HL-60/S4 treated with phorbol 12-myristate 13-acetate at 8.2 ng/mL for 4 days and 3 days (cell line): Measurements from ENCODE around the gene AQP2.

Source experiments
- in situ Hi-C: fragments of 300-500 bp; cut with MboI; formaldehyde crosslinking; loops from 2 replicates; pipeline ENCODE4 v1.15.0; 2022; ENCODE audit warnings: low sequenced_read_pairs

Gene AQP2

GRCh38 chr12:49950273-49951251, at the start of gene AQP2:
TSS of gene AQP2 (plus strand) at chr12:49950737. CDS start at chr12:49950831, 94 bp downstream.
- in situ Hi-C loops = loop anchor here (25.0 kb wide), 1 partner anchor 237 kb away; no protein-coding TSS in a partner anchor

- in situ Hi-C loops = no loop called here
Observed at GRCh38 chr12:49901026-49901425, 49.5 kb upstream of the AQP2 start.

- in situ Hi-C loops = no loop called here
Observed at GRCh38 chr12:49901986-49902385, 48.6 kb upstream of the AQP2 start.

DNA sequence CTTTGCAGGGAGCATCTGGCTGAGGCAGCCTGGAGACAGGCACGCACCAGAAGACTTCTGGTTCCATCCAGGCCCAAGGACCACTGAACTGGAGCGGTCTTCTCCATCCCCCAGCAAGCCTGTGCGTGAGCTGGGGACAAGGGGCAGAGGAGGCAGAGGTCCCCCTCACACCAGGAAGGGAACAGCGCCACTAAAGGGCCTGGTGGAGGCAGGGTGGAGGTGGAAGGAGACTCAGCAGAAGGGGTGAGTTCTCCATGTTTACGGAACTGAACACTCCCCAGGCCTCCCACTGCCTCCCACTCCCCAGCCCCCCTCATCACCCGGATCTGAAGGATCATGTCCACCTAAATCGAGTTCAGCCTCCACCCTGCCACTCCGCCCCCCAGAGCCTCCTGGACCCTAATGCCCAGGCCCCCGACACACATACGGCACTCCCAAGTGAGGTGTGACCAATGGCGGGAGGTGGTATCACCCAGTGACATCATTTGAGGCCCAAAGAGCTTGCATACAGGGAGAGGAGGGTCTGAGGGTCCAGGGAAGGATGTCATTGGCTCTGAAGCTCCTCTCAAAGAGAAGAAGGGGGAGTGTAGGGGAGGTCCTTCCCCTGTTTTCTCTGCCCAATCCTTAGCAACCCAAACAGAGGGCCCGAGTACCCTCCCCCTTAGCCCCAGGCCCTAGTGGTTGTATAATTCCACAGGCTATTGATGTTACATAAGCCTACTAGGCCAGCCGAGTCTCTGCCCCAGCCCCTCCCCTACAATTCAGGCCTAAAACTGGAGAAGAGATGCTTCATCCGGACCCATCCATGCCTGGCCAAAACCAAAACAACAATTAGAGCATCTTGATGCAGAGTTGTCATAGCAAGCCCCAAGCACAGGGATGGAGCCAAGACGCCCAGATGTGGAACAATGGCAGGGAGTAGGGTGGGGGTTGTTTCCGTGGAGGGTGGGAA, 47.9 kb upstream of the AQP2 start:
- in situ Hi-C loops = no loop called here

DNA sequence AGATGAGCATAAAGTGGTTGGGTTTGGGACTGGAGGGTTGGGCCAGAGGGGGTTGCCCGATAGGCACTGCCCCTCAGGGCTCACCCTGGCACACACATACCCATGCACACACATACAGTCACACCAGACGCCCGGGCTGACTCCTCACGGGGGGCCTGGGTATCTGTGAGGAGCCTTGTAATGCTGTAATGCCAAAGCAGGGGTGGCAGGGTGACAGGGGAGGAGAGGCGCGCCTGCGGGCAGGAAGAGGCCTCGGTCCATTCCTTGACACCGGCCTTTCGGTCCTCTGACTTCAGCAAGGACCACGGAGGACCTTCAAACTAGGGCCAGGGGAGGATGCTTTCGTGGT, 47.2 kb upstream of the AQP2 start:
- in situ Hi-C loops = no loop called here

DNA sequence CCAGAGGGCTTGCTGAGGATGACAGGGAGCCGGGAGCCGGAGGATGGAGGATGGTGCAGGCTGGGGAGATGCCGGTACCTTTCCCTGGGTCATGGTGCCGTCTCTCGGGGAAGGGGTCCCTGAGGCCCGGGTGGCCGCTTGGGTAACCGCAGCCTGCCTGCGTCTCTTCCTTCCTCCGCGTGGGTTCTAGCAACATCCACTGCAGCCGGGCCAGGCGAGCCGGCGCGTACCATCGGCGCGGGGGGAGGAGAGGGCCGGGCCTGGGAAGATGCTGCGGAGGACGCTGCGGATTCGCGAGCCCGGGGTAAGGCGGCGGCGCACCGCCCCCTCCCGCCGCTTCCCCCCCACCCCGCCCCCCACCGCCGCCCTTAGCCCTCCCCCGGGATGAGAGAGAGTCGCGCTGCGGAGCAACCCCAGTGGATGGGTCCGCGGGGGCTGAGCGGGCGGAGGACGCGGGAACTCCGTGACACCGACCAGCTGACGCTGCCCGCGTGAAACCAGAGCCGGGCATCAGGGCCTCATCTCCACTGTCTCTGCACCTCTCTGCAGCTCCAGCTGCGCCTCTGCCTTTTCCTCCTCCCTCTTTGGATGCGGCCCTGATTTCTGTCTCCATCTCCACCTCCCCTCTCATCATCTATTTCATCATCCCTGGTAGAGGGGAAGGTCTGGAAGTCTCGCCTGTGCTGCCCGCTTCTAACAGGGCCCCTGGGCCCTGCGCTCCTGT, 46.7 kb upstream of the AQP2 start, which contains the start of gene FAIM2:
Gene FAIM2 (minus strand): TSS at position 201 of the 724 bp plus-strand sequence. CDS start 108 bp downstream, at position 93.
- in situ Hi-C loops = no loop called here

- in situ Hi-C loops = no loop called here
Observed at GRCh38 chr12:49904601-49905000, 45.9 kb upstream of the AQP2 start.

DNA sequence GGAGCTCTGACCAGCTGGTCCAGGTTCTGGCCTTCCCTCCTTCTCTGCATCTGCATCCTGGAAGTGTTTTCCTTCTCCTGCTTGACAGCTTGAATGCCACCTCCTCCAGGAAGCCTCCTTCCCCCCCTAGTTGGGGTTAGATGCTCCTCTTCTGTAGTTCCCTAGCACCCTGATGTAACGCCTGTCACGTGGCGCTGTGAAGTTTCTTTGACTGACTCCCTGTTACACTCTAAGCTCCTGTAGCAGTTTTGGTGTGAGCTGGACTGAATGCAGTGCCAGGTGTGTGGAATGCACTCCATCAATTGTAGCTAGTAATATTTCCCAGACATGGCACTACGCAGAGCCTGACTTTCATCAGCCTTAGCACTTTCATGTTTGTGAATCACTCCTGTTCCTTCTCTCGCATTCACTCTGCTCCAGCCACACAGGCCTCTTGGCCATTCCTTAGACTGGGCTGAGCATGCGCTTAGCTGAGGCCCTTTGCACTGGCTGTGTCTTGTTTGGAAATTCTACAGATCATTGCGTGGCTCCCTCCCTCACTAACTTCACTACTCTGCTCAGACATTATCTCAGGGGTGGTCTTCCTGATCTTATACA, 44.7 kb upstream of the AQP2 start:
- in situ Hi-C loops = no loop called here

DNA sequence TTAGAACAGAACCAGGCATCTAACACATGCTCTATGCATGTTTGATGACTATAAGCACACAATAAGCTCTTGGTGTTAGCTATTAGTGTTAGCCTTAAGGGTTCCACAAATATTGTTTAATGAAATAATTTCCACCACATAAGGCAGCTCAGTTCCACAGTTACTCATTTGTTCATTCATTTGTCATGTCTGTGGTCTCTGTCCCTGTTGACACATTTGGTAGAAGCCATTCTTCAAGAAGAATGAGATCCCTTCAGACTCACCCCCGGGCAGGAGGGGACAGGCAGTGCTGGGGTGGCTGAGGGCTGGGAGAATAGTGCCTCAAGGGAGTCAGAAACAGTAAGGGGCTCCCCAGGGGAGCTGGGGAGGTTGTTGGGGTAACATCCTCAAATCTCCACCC, 43.2 kb upstream of the AQP2 start:
- in situ Hi-C loops = no loop called here

DNA sequence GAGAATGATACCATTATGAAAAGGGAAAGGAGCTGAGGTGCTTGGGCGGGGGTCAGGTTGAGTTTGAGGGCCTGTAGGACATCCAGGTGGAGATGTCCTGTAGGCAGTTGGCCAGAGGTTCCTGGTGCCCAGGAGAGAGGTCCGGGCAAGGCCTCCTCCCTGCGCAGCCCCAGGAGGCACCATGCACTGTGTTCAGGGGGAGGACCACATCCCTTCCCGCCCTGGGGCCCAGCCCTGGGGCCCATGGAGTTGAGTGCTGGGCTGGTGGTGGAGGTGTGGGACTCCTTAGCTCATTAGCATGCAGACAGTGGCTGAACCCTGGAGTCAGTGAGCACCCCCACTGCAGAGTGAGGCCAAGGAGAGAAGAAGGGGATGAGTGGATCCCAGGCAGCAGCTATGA, 41.2 kb upstream of the AQP2 start:
- in situ Hi-C loops = no loop called here

- in situ Hi-C loops = no loop called here
Observed at GRCh38 chr12:49909826-49910225, 40.7 kb upstream of the AQP2 start.

- in situ Hi-C loops = no loop called here
Observed at GRCh38 chr12:49910331-49911212, 40.0 kb upstream of the AQP2 start.

- in situ Hi-C loops = no loop called here
Observed at GRCh38 chr12:49911213-49911605, 39.3 kb upstream of the AQP2 start.

DNA sequence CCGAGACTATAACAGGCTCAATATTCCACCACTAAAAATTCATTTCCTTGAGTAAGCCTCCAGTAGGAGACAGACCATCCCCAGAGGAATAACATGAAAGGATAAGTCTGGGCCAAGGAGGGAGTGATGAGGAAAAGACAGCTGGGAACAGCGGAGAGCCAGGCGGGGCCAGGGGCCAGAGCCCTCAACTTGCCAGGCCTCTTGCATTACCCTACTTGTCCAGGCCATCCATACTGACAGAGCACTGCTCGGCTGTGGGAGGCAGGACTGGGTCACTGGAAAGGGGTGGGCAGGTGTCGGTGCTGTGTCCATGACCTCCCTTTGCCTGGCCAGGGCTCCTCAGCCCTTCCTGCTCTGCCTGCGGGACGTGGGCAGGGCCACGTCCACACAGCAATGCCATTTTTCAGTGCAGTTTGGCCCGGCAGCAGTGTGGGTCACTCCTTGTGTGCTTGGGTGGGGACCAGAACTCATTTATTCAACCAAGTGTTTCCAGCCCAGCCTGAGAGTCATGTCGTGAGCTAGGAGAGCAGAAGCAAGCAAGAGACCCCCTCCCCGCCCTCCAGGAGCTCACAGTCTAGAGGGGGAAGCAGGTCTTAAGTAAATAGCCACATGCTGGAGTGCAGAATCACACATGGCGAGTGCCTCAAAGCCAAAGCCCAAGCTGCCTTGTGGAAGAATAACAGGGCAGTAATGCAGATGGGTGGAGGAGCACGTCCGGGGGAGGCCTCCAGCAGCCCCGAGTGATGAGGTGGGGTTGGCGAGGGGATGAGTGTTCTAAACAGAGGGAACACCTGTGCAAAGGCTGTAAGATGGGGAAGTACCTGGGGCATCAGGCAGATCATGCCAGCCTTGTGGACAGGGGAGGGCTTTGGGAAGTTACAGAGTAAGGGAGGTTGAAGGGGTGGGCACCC, 37.9 kb upstream of the AQP2 start:
- in situ Hi-C loops = no loop called here

GRCh38 chr12:49916129-49916919, 34.2 kb upstream of the AQP2 start:
- in situ Hi-C loops = no loop called here

GRCh38 chr12:49917166-49917787, 33.3 kb upstream of the AQP2 start:
- in situ Hi-C loops = no loop called here

GRCh38 chr12:49917788-49918173, 32.8 kb upstream of the AQP2 start:
- in situ Hi-C loops = no loop called here
